A549 treated with DMSO at 1 μM for 4 hours (cell line): ENCODE results near the gene CWC27. TPM values are rescaled to one million over a fixed set of nuclear protein-coding genes. Genes with fewer than 3 reads are reported as not detected.

Experiments
- total RNA-seq: library from RNA; stranded (reverse); fragments of 200-300 nt; extraction: Qiagen RNA extraction; gene quantifications from 5 replicates; pipeline ENCODE4 v1.2.3, GENCODE V29; 2022; ENCODE audit warnings: low read depth

CWC27 gene, protein sequence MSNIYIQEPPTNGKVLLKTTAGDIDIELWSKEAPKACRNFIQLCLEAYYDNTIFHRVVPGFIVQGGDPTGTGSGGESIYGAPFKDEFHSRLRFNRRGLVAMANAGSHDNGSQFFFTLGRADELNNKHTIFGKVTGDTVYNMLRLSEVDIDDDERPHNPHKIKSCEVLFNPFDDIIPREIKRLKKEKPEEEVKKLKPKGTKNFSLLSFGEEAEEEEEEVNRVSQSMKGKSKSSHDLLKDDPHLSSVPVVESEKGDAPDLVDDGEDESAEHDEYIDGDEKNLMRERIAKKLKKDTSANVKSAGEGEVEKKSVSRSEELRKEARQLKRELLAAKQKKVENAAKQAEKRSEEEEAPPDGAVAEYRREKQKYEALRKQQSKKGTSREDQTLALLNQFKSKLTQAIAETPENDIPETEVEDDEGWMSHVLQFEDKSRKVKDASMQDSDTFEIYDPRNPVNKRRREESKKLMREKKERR
- total RNA-seq = 13.7 to 17.5 TPM (median 16.3 TPM) in 5 replicates

DNA sequence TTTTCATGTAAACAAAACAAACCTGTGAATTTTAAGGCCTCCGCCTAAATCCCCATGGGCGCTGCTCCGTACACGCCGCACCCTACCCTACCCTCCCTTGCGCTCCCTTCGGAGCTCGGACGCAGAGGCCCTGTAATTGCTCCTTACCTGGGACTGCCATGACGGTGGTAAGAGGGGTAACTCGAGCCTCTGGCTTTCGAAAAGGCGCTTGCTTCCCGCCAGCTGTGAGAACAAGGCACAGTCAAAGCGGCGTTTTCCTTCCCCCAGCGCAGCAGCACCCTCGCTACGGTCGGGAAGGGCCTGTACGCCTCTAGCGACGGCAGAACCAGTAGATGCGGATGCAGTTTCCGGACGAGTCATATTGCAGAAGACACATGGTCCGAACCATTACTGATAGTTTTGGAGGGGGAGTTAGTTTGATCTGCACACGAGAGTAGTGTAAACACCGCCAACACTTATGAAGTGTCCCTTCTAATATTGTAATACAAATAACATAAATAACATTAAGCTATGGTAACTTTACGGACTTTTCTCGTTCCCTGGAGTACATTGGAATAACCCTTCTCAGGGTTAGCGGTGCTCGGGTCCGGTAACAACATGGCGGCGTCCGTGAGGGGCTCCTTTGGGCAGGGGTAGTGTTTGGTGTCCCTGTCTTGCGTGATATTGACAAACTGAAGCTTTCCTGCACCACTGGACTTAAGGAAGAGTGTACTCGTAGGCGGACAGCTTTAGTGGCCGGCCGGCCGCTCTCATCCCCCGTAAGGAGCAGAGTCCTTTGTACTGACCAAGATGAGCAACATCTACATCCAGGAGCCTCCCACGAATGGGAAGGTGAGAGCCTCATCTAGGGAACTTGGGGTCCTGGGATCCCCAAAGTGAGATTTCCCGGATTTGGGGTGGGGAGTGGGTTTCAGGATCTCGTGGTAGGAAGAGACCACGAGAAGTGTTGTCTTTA is at the start of gene CWC27, which contains the start of gene SREK1IP1:
TSS of gene CWC27 (plus strand) at position 573 of the 955 bp plus-strand sequence. CDS start at position 790, 217 bp downstream.
TSS of gene SREK1IP1 (minus strand) at position 334 of the 955 bp plus-strand sequence. CDS start at position 160, 174 bp downstream.

Other genes with a start within 250 kb of the CWC27 start
- gene SHISAL2B, start 78.4 kb upstream of the CWC27 start, total RNA-seq = not detected in 5 replicates
- gene SREK1IP1, start 239 bp upstream of the CWC27 start, total RNA-seq = 7.4 to 11.6 TPM (median 8.5 TPM) in 5 replicates